Mucosa of stomach (tissue), 1 donor: Measurements from ENCODE around the gene SMG6.
"Not testable (repeated sequence)": the region's sequence is repeated elsewhere in the genome, so short reads cannot be mapped to it uniquely, and the experiment has no call there.

Experiments used
- H3K27me3 ChIP-seq: one replicate; pipeline ENCODE4 v1.7.0; 2013; ENCODE audit warnings: mild to moderate bottlenecking, low read length; ENCODE audit not compliant: control insufficient read depth, insufficient read depth
- H3K36me3 ChIP-seq: one replicate; pipeline ENCODE4 v1.7.0; 2013; ENCODE audit warnings: low read length; ENCODE audit not compliant: control insufficient read depth, insufficient read depth
- H3K4me1 ChIP-seq: one replicate; pipeline ENCODE4 v1.7.0; 2013; ENCODE audit warnings: mild to moderate bottlenecking, low read length; ENCODE audit not compliant: control insufficient read depth, insufficient read depth
- H3K4me3 ChIP-seq: one replicate; pipeline ENCODE4 v1.7.0; 2013; ENCODE audit warnings: low read length
- H3K9ac ChIP-seq: one replicate; pipeline ENCODE4 v1.7.0; 2013; ENCODE audit warnings: mild to moderate bottlenecking, low read length, moderate library complexity
- H3K9me3 ChIP-seq: one replicate; pipeline ENCODE4 v1.7.0; 2013; ENCODE audit warnings: mild to moderate bottlenecking, low read length, moderate library complexity; ENCODE audit not compliant: control insufficient read depth
- donor health status: Pancreatic carcinoma.

SMG6 gene

GRCh38 chr17:2335726-2336214 is 32.2 kb upstream of the SMG6 start:
- Histone ChIP-seq H3K4me1 (peaks cover 15% of the 10 kb centered on the region), H3K9me3 (no peaks in the 10 kb centered on the region), H3K36me3 (peaks cover 8% of the 10 kb centered on the region), H3K4me3 (peak overlapping the region; percentile 80), H3K27me3 (no peaks in the 10 kb centered on the region), H3K9ac (peak overlapping the region; percentile 81)

- Histone ChIP-seq H3K9ac (no peak overlapping the region), H3K9me3 (no peaks in the 10 kb centered on the region), H3K4me3 (no peak overlapping the region), H3K27me3 (no peaks in the 10 kb centered on the region), H3K36me3 (peaks cover 8% of the 10 kb centered on the region), H3K4me1 (peaks cover 11% of the 10 kb centered on the region)
Observed at GRCh38 chr17:2331303-2331702, 27.7 kb upstream of the SMG6 start.

GRCh38 chr17:2323629-2324314 is 20.2 kb upstream of the SMG6 start:
- no peak overlapping the region for H3K9ac ChIP-seq
- no peak overlapping the region for H3K4me3 ChIP-seq
- H3K27me3 ChIP-seq: no peaks in the 10 kb centered on the region
- H3K9me3 ChIP-seq: no peaks in the 10 kb centered on the region
- H3K36me3 ChIP-seq: no peaks in the 10 kb centered on the region
- H3K4me1 ChIP-seq: no peaks in the 10 kb centered on the region

GRCh38 chr17:2321399-2321798 is 17.8 kb upstream of the SMG6 start:
- no peak overlapping the region for H3K4me3 ChIP-seq
- no peak overlapping the region for H3K9ac ChIP-seq
- H3K9me3 ChIP-seq: no peaks in the 10 kb centered on the region
- H3K36me3 ChIP-seq: no peaks in the 10 kb centered on the region
- no peaks in the 10 kb centered on the region for H3K4me1 ChIP-seq
- no peaks in the 10 kb centered on the region for H3K27me3 ChIP-seq

GRCh38 chr17:2319051-2319450 is 15.5 kb upstream of the SMG6 start:
- Histone ChIP-seq H3K4me1 (no peaks in the 10 kb centered on the region), H3K9ac (no peak overlapping the region), H3K36me3 (no peaks in the 10 kb centered on the region), H3K9me3 (no peaks in the 10 kb centered on the region), H3K4me3 (no peak overlapping the region), H3K27me3 (no peaks in the 10 kb centered on the region)

- H3K9me3 ChIP-seq: no peaks in the 10 kb centered on the region
- H3K27me3 ChIP-seq: no peaks in the 10 kb centered on the region
- H3K4me3 ChIP-seq: no peak overlapping the region
- H3K4me1 ChIP-seq: no peaks in the 10 kb centered on the region
- no peaks in the 10 kb centered on the region for H3K36me3 ChIP-seq
- H3K9ac ChIP-seq: no peak overlapping the region
Observed at GRCh38 chr17:2317796-2318195, 14.2 kb upstream of the SMG6 start.

GRCh38 chr17:2316916-2317205 is 13.3 kb upstream of the SMG6 start:
- H3K9me3 ChIP-seq, H3K4me3 ChIP-seq, H3K9ac ChIP-seq, H3K4me1 ChIP-seq, H3K36me3 ChIP-seq, H3K27me3 ChIP-seq: not testable (repeated sequence)

- H3K4me1 ChIP-seq: no peaks in the 10 kb centered on the region
Observed at GRCh38 chr17:2312736-2313135, 9.2 kb upstream of the SMG6 start.

GRCh38 chr17:2309338-2310154 is 6.0 kb upstream of the SMG6 start:
- no peaks in the 10 kb centered on the region for H3K9me3 ChIP-seq
- no peaks in the 10 kb centered on the region for H3K27me3 ChIP-seq
- H3K4me3 ChIP-seq: no peak overlapping the region
- no peaks in the 10 kb centered on the region for H3K36me3 ChIP-seq
- H3K9ac ChIP-seq: no peak overlapping the region
- no peaks in the 10 kb centered on the region for H3K4me1 ChIP-seq

More at GRCh38 chr17:2312736-2313135, 9.2 kb upstream of the SMG6 start:
- Histone ChIP-seq H3K4me3 (no peak overlapping the region), H3K9me3 (no peaks in the 10 kb centered on the region), H3K9ac (no peak overlapping the region), H3K36me3 (no peaks in the 10 kb centered on the region), H3K27me3 (no peaks in the 10 kb centered on the region)

- Histone ChIP-seq H3K4me1 (peaks cover 5% of the 10 kb centered on the region), H3K9ac (no peak overlapping the region), H3K9me3 (no peaks in the 10 kb centered on the region), H3K27me3 (no peaks in the 10 kb centered on the region), H3K36me3 (no peaks in the 10 kb centered on the region), H3K4me3 (no peak overlapping the region)
Observed at GRCh38 chr17:2304931-2305330, 1.3 kb upstream of the SMG6 start.

GRCh38 chr17:2302778-2303203 is 794 bp downstream of the SMG6 start:
- Histone ChIP-seq H3K9ac (peak overlapping the region; percentile 74), H3K27me3 (no peaks in the 10 kb centered on the region), H3K9me3 (no peaks in the 10 kb centered on the region), H3K4me3 (peak overlapping the region; percentile 65), H3K4me1 (peaks cover 5% of the 10 kb centered on the region), H3K36me3 (no peaks in the 10 kb centered on the region)

GRCh38 chr17:2299756-2300155 is 3.8 kb downstream of the SMG6 start:
- no peak overlapping the region for H3K9ac ChIP-seq
- no peaks in the 10 kb centered on the region for H3K9me3 ChIP-seq
- H3K27me3 ChIP-seq: no peaks in the 10 kb centered on the region
- H3K36me3 ChIP-seq: peaks cover 7% of the 10 kb centered on the region
- no peak overlapping the region for H3K4me3 ChIP-seq
- H3K4me1 ChIP-seq: peaks cover 5% of the 10 kb centered on the region
